BLaER1 treated with 17β-estradiol and CSF1 and Interleukin-3, amounts not matched to agents 10 nM and 100 nM (cell line): ENCODE data around the gene TTLL5.

ENCODE experiments used
- H3K27ac ChIP-seq, 11 experiments: shearing (Covaris generic); formaldehyde crosslinking; 2 replicates each; pipeline ENCODE4 v1.8.1; 2022
- H3K27me3 ChIP-seq, 11 experiments: shearing (Covaris generic); formaldehyde crosslinking; 2 replicates each; pipeline ENCODE4 v1.8.1; 2022
- H3K36me3 ChIP-seq, 11 experiments: shearing (Covaris generic); formaldehyde crosslinking; 2 replicates each; pipeline ENCODE4 v1.8.1; 2022
- H3K4me1 ChIP-seq, 10 experiments: shearing (Covaris generic); formaldehyde crosslinking; 2 replicates each; pipeline ENCODE4 v1.8.1; 2022
- H3K4me2 ChIP-seq, 11 experiments: shearing (Covaris generic); formaldehyde crosslinking; 2 replicates each; pipeline ENCODE4 v1.8.1; 2022
- H3K4me3 ChIP-seq, 10 experiments: shearing (Covaris generic); formaldehyde crosslinking; 2 replicates each; pipeline ENCODE4 v1.8.1; 2022
- H3K9ac ChIP-seq, 11 experiments: shearing (Covaris generic); formaldehyde crosslinking; 2 replicates each; pipeline ENCODE4 v1.8.1; 2022
- H3K9me3 ChIP-seq, 11 experiments: shearing (Covaris generic); formaldehyde crosslinking; replicated peaks in 1 of 11; 2 replicates each; pipeline ENCODE4 v1.8.1; 2022
- H4K20me1 ChIP-seq, 11 experiments: shearing (Covaris generic); formaldehyde crosslinking; 2 replicates each; pipeline ENCODE4 v1.8.1; 2022
- Cebpa-rat ChIP-seq, 11 experiments: shearing (Covaris generic); IDR thresholded peaks; 2 replicates each; pipeline ENCODE4 v1.8.1; 2022

TTLL5 gene

DNA sequence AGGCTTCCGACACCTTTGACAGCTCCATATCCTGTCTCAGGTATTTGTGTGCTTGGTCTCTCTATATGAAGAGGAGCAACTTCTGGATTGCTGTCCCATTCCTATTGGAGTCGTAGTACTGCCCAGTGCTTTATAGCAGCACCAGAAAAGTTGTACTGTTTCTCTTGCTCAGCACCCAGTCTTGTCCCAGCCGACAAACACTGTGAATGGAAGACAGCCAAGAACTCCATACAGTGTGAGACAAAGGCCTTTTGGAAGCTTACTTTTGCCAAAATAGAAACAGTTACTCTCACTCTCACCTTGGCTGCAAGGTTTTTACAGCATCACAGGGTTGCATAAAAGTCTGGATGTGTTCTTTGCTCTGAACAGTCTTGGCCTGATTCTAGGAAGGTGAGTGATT is 215.5 kb downstream of the TTLL5 start:
- no peak overlapping the region for H3K4me3 ChIP-seq
- H3K36me3 ChIP-seq: peaks cover 4 to 41% (median 12%) of the 10 kb centered on the region in 11 experiments; a peak in 17 of 22 replicates
- no peaks in the 10 kb centered on the region for H3K27me3 ChIP-seq
- no peak overlapping the region for H3K4me2 ChIP-seq
- H4K20me1 ChIP-seq: no peaks in the 10 kb centered on the region
- no peaks in the 10 kb centered on the region for H3K4me1 ChIP-seq
- no peak overlapping the region for H3K9ac ChIP-seq
- no peak overlapping the region for H3K27ac ChIP-seq
- H3K9me3 ChIP-seq: no peaks in the 10 kb centered on the region
- TF ChIP-seq Cebpa-rat (IDR thresholded peaks at IDR 0.05): no peak

DNA sequence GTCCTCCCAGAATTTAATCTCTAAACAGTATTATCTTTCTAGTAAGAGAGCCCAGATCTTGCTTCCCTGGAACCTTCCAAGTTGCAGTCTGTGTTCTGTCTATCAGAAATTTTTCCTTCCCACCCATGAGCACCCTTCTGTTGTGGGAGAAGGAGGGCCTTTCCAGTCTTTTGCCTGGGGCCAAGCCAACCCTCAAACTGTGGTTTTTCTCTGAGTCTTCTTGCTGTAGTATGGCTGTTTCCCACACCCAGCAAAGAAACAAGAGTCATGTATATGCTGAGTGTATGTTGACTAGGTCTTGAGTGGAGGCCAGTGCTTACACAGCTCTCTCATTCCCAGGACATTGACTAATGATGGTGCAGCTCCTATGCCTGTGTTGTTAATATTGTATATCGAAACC is 216.2 kb downstream of the TTLL5 start:
- Histone ChIP-seq H3K9ac (no peak overlapping the region), H4K20me1 (no peaks in the 10 kb centered on the region), H3K27me3 (no peaks in the 10 kb centered on the region), H3K36me3 (peaks cover 4 to 39% (median 11%) of the 10 kb centered on the region in 11 experiments; a peak in 19 of 22 replicates), H3K4me1 (no peaks in the 10 kb centered on the region), H3K4me3 (no peak overlapping the region), H3K27ac (no peak overlapping the region), H3K9me3 (no peaks in the 10 kb centered on the region), H3K4me2 (no peak overlapping the region)
- no peak for TF ChIP-seq Cebpa-rat (IDR thresholded peaks at IDR 0.05)

DNA sequence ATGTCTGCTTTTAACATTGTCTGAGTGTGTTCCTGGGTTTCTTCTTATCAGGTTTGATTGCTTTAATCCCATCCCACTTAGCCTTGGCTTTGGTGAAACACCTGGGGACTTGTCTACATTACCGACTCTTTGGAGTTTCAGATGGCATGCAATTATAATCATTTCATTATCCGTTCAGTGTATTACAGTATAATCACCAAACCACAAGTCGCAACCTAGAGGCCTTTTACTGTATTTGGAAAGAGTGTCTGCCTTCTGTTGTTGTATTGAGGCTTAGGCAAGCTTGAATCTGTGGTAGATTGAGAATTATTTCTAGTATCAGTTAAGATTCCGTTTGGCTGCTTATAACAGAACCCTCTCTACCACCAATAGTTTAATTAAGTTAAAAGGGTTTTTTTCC is 216.8 kb downstream of the TTLL5 start:
- TF ChIP-seq Cebpa-rat (IDR thresholded peaks at IDR 0.05): no peak
- H3K4me2 ChIP-seq: no peak overlapping the region
- no peak overlapping the region for H3K9ac ChIP-seq

DNA sequence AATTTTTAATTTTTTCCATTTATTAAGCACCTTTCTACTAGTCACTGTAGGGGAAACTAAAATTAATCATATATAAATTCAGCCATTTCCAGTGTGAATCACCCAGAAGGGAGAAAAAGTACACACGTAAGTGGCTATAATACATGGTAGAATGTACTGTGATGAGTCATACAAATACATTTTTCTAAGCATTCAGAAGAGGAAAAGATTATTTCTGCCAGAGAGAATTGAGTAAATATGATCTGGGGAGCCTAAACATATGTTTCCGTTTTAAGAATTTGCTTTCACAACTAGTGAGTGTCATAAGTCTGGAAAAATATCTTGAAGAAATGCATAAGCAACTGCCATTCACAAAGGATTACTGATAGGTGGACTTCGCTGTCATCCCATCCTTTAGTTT is 218.0 kb downstream of the TTLL5 start:
- H3K9me3 ChIP-seq: no peaks in the 10 kb centered on the region
- H3K36me3 ChIP-seq: peaks cover 17 to 51% (median 28%) of the 10 kb centered on the region in 11 experiments
- H3K27ac ChIP-seq: no peak overlapping the region
- no peak overlapping the region for H3K4me3 ChIP-seq
- H3K27me3 ChIP-seq: no peaks in the 10 kb centered on the region
- no peak overlapping the region for H3K4me2 ChIP-seq
- no peak overlapping the region for H3K9ac ChIP-seq
- TF ChIP-seq Cebpa-rat (IDR thresholded peaks at IDR 0.05): no peak
- no peaks in the 10 kb centered on the region for H3K4me1 ChIP-seq
- H4K20me1 ChIP-seq: no peaks in the 10 kb centered on the region

More for the DNA sequence above, 216.8 kb downstream of the TTLL5 start:
- Histone ChIP-seq H3K27ac (no peak overlapping the region), H4K20me1 (no peaks in the 10 kb centered on the region), H3K4me1 (no peaks in the 10 kb centered on the region), H3K9me3 (no peaks in the 10 kb centered on the region), H3K27me3 (no peaks in the 10 kb centered on the region), H3K36me3 (peaks cover 8 to 40% (median 17%) of the 10 kb centered on the region in 11 experiments; a peak in 20 of 22 replicates), H3K4me3 (no peak overlapping the region)

DNA sequence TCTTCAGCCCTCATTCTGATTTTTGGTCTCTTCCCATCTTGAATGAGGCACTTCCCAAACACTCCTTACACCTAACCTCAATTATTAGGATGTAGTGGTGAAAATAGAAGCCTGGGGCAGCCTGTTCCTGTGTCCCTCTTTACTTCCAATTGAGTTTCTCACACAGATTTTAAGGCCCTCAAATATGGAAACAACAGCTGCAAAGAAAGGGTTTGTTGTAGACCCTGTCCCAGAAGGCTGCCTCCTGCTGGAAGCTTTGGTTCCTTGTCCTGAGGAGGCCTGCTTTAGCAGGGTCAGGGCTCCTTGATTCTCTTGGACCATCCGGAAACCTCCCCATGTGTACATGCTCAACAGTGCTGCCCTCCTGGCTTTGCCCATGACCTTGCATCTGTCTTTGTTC is 219.5 kb downstream of the TTLL5 start:
- no peak overlapping the region for H3K4me3 ChIP-seq
- no peak overlapping the region for H3K27ac ChIP-seq
- H3K27me3 ChIP-seq: no peaks in the 10 kb centered on the region
- no peaks in the 10 kb centered on the region for H3K9me3 ChIP-seq
- TF ChIP-seq Cebpa-rat (IDR thresholded peaks at IDR 0.05): no peak
- H3K4me1 ChIP-seq: no peaks in the 10 kb centered on the region
- H3K9ac ChIP-seq: no peak overlapping the region
- peaks cover 17 to 64% (median 37%) of the 10 kb centered on the region in 11 experiments for H3K36me3 ChIP-seq
- H4K20me1 ChIP-seq: no peaks in the 10 kb centered on the region
- H3K4me2 ChIP-seq: no peak overlapping the region

DNA sequence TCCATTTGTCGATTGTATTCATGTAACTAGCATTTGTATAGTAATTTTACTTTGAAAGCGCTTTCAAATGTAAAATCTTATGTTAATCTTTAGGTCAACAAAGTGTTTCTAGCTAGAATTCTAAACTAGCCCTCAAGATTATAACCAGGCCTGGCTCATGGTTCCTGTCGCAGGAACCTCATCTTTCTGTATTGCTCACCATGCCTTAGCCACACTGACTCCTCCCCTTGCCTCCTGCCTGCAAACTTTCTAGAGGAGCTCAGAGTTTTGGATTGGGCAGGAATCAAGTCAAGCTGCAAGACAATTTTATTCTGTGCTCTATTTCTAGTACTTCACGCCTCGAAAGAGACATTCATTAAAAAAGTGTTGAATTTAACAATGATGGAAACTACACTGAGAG is 220.9 kb downstream of the TTLL5 start:
- TF ChIP-seq Cebpa-rat (IDR thresholded peaks at IDR 0.05): no peak
- Histone ChIP-seq H3K9me3 (no peaks in the 10 kb centered on the region), H3K4me3 (no peak overlapping the region), H3K4me2 (no peak overlapping the region), H3K9ac (no peak overlapping the region), H3K27me3 (no peaks in the 10 kb centered on the region), H3K36me3 (peaks cover 17 to 70% (median 47%) of the 10 kb centered on the region in 11 experiments), H4K20me1 (no peaks in the 10 kb centered on the region), H3K4me1 (no peaks in the 10 kb centered on the region), H3K27ac (no peak overlapping the region)

DNA sequence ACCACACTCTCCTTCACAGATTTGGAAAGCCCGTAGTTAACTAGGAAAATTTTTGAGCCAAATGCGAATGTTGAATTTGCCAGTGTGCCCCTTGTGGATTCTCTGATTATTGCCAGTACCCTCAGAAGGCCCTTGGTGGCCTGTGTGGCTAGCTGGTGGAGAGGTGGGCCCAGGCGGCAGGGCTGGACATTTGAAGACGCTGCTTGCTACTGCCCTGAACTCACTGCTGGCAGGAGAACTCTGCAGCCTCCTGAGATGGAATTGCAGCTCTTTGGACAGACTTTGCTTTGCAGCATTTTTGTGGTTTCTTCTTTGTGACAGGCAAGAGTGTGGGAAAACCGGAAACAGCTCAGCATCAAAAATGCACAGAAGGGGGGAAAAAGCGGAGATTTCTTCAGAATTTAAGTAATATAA is 223.2 kb downstream of the TTLL5 start:
- Histone ChIP-seq H3K9ac (no peak overlapping the region), H3K27ac (no peak overlapping the region), H4K20me1 (no peaks in the 10 kb centered on the region), H3K27me3 (no peaks in the 10 kb centered on the region), H3K9me3 (peaks cover 0 to 14% (median 6%) of the 10 kb centered on the region in 11 experiments; a peak in 14 of 22 replicates), H3K4me3 (no peak overlapping the region), H3K36me3 (peaks cover 26 to 78% (median 59%) of the 10 kb centered on the region in 11 experiments), H3K4me2 (no peak overlapping the region), H3K4me1 (no peaks in the 10 kb centered on the region)
- no peak for TF ChIP-seq Cebpa-rat (IDR thresholded peaks at IDR 0.05)

DNA sequence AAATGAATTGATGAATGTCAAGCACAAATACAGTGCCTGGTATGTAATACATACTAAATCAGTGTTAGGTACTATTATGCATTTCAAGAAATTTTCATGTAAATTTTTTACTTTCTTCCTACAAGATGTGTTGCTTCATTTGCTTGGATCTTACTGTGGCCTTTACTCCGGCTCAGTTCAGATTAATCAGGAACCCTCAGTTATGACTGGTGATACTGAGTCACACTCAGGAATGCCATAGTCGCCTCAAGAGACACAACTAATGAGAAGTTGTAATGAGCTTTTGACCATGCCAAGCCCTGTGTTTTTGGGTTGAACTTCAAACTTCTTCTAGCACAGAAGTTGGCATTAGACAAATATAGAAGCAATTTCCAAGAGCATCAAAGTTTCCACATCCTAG is 224.8 kb downstream of the TTLL5 start:
- Histone ChIP-seq H3K9ac (no peak overlapping the region), H3K4me1 (no peaks in the 10 kb centered on the region; a peak in 1 of 20 replicates), H3K4me3 (no peak overlapping the region), H3K36me3 (peaks cover 26 to 87% (median 61%) of the 10 kb centered on the region in 11 experiments), H3K27ac (no peak overlapping the region), H3K4me2 (no peak overlapping the region), H3K27me3 (no peaks in the 10 kb centered on the region), H4K20me1 (no peaks in the 10 kb centered on the region), H3K9me3 (peaks cover 0 to 21% (median 14%) of the 10 kb centered on the region in 11 experiments; a peak in 14 of 22 replicates)
- TF ChIP-seq Cebpa-rat (IDR thresholded peaks at IDR 0.05): no peak

DNA sequence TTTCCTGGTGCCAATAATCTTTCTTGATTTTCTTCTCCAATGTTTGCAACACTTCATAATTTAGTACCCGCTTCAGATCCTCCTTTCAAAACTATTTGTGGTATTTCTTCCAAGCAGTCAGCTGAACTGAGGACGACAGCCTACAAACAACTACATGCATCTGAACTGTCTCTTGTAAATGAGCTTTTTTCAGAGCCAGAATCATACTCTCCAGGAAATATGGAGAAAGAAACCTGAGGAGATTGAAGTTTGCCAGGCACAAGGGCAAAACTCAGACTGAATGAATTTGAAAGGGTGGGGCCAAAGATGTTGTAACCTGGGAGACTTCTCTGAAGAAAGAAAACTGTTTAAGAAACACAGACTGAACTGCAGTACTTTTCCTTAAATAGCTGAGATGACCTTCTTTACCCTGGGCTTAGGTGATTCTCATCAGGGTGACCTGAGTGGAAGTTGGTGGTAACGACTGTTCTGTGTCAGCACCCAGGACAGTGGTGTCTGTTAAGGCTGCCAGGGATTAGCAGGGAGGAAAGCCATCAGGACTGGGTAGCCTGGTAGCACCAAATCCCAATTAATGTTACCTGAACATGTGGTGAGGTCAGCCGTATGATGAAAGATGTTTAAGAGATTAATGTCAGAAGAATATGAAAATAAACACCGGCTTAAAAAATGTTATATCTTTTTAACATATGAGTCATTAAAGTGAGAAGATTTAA is 225.7 kb downstream of the TTLL5 start:
- Histone ChIP-seq H3K27me3 (no peaks in the 10 kb centered on the region), H3K4me3 (no peak overlapping the region), H3K27ac (no peak overlapping the region), H3K36me3 (peaks cover 25 to 93% (median 62%) of the 10 kb centered on the region in 11 experiments), H3K4me1 (no peaks in the 10 kb centered on the region; a peak in 1 of 20 replicates), H3K9me3 (peaks cover 0 to 27% (median 16%) of the 10 kb centered on the region in 11 experiments; a peak in 14 of 22 replicates), H3K9ac (no peak overlapping the region), H3K4me2 (no peak overlapping the region), H4K20me1 (no peaks in the 10 kb centered on the region)
- no peak for TF ChIP-seq Cebpa-rat (IDR thresholded peaks at IDR 0.05)

DNA sequence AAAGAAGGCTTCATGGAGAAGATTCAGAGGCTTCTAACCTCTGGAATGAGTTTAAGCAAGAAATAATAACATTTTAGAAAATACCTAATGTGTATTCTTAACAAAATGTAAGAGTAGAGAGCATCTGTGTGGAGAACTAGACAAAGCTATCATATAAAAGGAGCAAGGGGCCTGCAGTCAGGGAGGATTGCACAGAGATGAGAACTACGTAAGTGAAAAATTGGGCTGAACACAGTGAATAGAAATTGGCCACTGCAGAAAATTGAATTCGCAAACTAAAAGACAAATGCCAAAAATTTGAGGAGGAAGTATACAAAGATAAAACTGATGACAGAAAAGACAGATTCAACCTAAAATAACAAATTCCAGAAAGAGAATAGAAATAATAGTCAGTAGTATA is 227.9 kb downstream of the TTLL5 start:
- Histone ChIP-seq H3K4me3 (no peak overlapping the region), H3K9me3 (peaks cover 0 to 36% (median 18%) of the 10 kb centered on the region in 11 experiments; a peak in 15 of 22 replicates), H4K20me1 (no peaks in the 10 kb centered on the region), H3K27me3 (no peaks in the 10 kb centered on the region), H3K4me2 (no peak overlapping the region), H3K4me1 (peaks cover 0 to under 1% (median 0%) of the 10 kb centered on the region in 10 experiments; a peak in 1 of 20 replicates), H3K9ac (no peak overlapping the region), H3K36me3 (peaks cover 23 to 82% (median 51%) of the 10 kb centered on the region in 11 experiments; a peak in 21 of 22 replicates), H3K27ac (no peak overlapping the region; a peak in 1 of 22 replicates)
- TF ChIP-seq Cebpa-rat (IDR thresholded peaks at IDR 0.05): no peak
